ENCODE results near the gene MRPS6. TPM values are rescaled to one million over a fixed set of nuclear protein-coding genes. Genes with fewer than 3 reads are reported as not detected.

The MRPS6 gene
- total RNA-seq, 1 donor from 2014 or later: 31.0 TPM

- ATAC-seq: no peak
Measured at GRCh38 chr21:34182436-34182835, 109.1 kb downstream of the MRPS6 start.

- no peak for ATAC-seq
Measured at GRCh38 chr21:34183331-34183928, 110.1 kb downstream of the MRPS6 start.

GRCh38 chr21:34184232-34184631, 110.9 kb downstream of the MRPS6 start:
- no peak for ATAC-seq

GRCh38 chr21:34185026-34185750, 111.8 kb downstream of the MRPS6 start:
- ATAC-seq: no peak

- ATAC-seq: no peak
Measured at GRCh38 chr21:34186109-34186719, 112.8 kb downstream of the MRPS6 start.

- no peak for ATAC-seq
Measured at GRCh38 chr21:34187935-34188334, 114.6 kb downstream of the MRPS6 start.

- no peak for ATAC-seq
Measured at GRCh38 chr21:34189506-34189905, 116.1 kb downstream of the MRPS6 start.

- no peak for ATAC-seq
Measured at GRCh38 chr21:34190576-34191321, 117.4 kb downstream of the MRPS6 start.

GRCh38 chr21:34191876-34192275, 118.5 kb downstream of the MRPS6 start:
- ATAC-seq: no peak

Other genes starting within 250 kb of the MRPS6 start
- 236 TPM for gene ATP5PO, start 157.8 kb upstream of the MRPS6 start, total RNA-seq
- gene SLC5A3, start within 50 bp of the MRPS6 start, total RNA-seq: 5.6 TPM